Measurements from ENCODE around the gene ZC3H7B.
"Not testable (repeated sequence)": the region's sequence is repeated elsewhere in the genome, so short reads cannot be mapped to it uniquely, and the experiment has no call there.

ZC3H7B gene

DNA sequence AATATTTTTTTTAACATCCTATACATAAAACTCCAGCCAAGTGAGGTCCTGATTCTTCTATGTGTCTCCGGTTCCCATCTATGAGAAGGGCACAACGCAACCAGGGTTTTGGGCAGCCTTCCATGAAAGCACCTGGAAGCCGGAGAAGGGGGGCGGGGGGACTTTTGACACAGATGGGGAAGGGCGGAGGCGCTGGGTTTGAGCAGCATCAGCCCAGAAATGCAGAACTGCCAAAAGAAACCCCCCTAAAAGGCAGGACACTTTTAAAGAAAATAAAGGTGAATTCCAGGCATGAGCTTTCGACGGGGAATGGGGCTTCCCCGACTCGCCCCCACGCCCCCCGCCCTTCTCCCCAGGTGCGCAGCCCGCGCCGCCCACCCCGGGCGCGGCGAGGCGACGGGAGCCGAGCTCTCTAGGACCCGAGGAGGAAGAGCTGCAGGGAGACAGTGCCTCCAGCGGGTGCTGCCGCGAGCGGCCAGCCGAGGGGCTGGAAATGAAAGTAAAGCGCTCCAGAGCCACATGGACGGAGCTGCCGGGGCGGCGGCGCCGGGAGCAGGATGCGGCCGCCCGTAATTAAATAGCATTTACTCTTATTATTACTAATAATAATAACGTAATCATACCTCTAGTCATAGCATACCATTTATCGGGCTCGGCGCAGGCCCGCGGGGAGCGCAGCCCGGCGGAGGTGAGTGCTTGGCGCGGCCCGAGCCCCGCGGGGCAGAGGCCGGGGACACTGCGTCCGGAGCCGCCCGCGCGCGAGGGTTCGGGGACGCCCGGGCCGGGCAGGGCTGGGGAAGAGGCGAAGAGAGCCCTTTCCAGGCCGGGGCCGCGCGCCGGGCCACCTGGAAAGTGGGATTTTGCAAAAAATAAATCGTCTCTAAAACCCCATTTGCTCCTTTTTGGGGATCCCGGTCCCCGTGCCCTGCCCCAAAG lies at the start of gene ZC3H7B:
ZC3H7B (plus strand) TSS at position 441 of the 936 bp plus-strand sequence. CDS start 19,136 bp downstream, outside the sequence.
- peak; percentile 88 for DNase-seq (ENCODE audit: low spot score)

DNA sequence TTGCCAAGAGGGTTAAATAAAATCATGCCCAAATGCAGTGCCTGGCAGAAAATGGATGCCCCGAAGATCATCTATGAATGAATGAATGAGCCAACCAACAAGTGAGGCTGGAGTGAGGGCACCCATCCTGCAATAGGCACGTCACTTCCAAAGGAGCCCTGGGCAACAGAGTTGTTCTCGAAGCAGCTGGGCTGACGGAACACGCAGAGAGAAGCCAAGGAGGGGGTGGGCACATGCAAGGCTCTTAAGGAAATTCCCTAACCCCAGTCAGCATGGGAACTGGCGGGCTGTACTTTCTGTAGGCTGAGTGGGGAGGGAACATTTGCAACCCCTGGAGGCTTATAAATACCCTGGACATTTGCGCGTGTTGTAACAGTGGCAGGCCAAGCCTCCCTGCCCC lies 49.0 kb upstream of the ZC3H7B start:
- no peak for DNase-seq (ENCODE audit: low spot score)

GRCh38 chr22:41254230-41254629 lies 47.1 kb upstream of the ZC3H7B start:
- no peak for DNase-seq (ENCODE audit: low spot score)

DNA sequence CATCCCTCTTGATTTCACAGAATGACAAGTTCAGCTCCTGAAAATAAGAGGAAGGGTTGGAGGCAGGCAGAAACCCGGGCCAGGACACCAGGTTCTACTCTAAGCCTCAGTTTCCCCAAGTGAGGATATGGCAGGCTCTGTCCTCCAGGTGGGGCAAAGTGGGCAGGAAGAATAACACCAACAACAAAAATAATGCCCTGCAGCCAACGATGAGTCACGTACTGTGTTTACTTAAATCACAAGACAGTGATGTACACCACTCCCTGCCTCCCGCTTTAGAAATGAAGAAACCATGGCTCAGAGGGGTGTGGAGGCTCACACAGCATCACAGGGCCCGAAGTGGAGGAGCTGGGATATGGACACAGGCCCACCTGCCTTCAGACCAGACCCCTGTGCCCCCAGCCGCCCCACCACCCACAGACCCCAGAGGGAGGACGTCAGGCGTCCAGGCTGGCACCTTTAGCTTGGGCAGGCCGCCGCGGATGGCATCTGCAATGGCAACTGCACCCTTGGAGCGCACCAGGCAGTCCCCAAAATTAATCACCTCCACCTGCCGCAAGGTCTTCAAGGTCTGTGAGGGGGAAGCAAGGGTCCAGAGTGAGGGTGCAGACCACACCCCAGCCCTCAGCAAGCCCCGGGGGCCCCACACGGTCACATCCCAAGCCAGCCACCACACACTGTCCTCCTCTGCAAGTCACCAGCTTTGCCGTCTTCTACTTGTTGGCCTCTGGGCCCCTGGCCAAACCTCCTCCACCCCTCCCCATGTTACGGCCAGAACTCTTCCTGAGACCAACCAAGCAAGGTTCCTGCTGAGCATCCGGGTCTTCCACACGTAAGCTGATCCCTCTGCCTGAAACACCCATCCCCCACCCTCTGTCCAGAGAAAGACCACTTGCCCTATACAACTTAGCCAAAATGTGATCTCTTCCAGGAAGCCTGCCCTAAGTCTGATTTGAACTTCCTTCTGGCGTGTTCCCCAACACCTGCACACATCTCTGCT lies 44.8 kb upstream of the ZC3H7B start:
- DNase-seq (ENCODE audit: low spot score): no peak

DNA sequence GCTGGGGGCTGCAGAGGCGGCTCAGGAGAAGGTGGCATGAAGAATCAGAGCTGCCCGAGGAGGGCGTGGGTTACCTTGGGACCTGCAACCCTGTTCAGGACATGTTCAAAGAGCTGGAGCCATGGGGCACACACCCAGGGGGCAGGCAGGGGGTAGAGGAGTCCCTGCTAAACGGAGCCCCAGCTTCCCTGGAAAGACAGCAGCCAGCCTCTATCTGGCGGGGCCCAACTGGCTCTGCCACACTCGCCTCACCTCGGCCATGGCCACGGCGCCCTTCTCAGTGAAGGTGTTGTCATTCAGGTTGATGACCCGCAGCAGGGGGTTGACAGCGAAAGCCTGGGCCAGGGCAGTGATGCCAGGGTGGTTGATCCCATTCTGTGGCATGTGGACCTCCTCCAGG lies 43.6 kb upstream of the ZC3H7B start:
- no peak for DNase-seq (ENCODE audit: low spot score)

DNA sequence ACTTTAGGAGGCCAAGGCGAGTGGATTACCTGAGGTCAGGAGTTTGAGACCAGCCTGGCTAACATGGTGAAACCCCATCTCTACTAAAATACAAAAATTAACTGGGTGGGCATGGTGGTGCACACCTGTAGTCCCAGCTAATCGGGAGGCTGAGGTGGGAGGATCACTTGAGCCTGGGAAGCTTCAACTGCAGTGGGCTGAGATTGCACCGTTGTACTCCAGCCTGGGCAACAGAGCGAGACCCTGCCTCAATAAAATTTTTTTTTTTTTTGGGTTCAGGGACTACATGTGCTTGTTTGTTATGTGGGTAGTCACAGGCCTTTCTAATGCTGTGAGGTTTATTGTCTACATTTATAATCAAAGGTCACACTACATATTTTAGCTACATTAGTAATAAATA lies 41.6 kb upstream of the ZC3H7B start:
- not testable (repeated sequence) for DNase-seq (ENCODE audit: low spot score)

GRCh38 chr22:41260871-41261270 lies 40.5 kb upstream of the ZC3H7B start:
- no peak for DNase-seq (ENCODE audit: low spot score)

DNA sequence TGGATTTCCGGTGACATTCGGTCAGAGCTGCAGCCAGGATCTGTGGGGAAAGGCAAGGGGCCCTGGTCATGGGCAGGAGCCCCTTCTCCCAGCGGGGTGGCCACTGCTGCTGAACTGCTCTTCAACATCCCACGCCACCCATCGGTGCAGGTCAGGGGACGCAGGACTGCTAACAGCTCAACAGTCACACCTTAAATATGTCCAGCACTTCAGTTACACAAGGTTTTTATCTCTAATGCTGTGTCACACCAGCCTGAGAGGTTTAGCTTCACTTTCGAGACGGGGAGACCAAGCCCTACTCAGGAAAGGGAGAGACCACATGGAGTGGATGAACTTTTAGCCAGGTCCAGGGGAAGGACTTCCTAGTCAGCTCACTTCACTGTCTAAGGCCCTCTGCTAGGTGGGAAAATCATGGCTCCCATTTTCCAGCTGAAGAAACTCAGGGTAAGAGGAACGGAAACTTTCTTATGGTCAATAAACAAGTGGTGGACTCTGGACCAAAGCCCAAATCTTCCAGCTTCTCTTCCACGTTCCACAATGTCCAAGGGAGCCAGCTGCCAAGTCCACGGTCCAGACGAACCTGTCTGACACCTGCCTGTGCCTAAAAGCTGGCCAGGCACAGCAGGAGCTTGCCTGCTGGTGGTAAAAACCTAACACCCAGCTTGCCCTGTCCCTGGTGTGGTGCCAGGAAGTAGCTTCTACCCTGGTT lies 39.6 kb upstream of the ZC3H7B start:
- DNase-seq (ENCODE audit: low spot score): no peak

DNA sequence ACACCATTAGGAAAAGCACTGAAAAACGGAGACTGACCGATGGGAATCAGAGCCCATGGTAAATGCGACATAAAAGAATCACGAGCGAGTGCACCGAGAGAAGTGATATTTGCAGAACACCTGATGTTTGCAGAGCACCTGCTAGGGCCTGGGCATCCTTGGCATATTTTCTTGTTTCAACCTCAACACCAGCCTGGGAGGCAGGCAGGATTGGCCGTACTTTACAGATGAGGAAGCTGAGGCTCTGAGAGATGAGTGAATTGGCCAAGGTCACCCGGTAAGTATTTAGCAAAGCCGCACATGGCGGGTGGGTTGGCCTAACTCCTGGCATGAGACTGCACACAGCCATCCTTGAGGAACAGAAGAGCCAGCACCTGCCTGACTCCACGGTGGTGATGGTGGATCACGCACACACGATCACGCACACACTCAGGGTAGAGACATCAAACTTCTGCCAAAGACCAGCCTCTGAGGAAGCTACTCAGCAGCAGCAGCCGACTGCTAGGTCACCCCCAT lies 39.0 kb upstream of the ZC3H7B start:
- DNase-seq (ENCODE audit: low spot score): no peak

GRCh38 chr22:41263704-41264103 lies 37.6 kb upstream of the ZC3H7B start:
- DNase-seq (ENCODE audit: low spot score): no peak

DNA sequence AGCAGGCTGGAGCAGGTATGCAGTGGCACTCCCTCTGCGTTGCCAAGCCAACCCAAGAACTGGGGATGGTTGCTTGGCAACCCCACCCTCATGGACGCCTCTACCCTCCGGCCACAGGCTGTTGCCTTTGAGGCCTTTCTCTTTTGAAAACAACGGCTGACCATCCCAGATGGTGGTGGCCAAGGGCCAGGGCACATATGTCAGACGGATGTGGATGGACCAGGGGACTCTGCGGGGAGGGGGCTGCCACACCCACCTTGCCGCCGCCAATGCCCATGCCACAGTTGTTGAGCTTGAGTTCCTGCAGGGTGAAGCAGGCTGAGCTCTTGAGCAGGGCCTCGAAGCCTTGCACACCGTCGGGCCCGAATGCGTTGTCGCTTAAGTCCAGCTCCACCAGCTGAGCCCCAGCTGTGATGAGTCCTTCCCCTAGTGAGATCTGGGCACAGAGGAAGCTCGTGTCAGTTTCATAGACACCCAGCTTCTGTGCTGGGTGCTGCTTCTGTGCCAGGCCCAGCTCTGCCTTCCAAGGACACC lies 36.9 kb upstream of the ZC3H7B start:
- DNase-seq (ENCODE audit: low spot score): no peak

DNA sequence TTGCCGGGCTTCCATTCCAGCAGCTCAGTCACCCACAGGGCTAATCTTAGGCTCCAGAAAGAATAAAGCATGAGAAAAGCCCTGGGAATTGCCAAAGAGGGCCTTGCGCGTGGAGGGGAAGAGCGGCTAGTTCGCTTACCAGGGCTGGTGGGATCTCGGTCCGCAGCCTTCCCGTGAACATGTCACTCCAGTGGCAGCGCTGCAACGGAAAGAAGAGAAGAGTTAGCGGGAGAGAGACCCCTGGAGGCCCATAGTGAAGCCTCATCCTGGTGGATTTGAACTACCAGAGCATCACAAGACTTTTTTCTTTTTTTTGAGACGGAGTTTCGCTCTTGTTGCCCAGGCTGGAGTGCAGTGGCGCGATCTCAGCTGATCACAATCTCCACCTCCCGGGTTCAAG lies 33.4 kb upstream of the ZC3H7B start:
- DNase-seq (ENCODE audit: low spot score): no peak

GRCh38 chr22:41271787-41272186 lies 29.5 kb upstream of the ZC3H7B start:
- DNase-seq (ENCODE audit: low spot score): no peak

- no peak for DNase-seq (ENCODE audit: low spot score)
These were observed 28.2 kb upstream of the ZC3H7B start for GRCh38 chr22:41273128-41273527.

DNA sequence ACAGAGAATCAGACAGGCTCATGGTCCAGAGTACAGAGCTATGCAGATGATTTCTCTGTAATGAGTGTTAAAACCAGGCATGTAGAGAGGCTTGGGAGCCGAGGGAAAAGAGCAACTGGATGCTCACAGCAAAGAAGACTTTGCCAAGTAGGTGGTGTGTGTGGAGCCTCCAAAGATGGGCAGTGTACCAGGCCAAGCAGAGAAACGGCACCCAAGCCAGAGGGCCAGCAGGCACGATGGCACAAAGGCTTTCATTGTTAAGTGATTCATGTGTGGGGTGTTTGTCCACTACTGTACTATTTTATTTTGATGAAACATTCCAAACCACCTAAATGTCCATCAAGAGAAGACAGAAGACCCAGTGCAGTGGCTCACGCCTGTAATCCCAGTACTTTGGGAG lies 26.5 kb upstream of the ZC3H7B start:
- no peak for DNase-seq (ENCODE audit: low spot score)

DNA sequence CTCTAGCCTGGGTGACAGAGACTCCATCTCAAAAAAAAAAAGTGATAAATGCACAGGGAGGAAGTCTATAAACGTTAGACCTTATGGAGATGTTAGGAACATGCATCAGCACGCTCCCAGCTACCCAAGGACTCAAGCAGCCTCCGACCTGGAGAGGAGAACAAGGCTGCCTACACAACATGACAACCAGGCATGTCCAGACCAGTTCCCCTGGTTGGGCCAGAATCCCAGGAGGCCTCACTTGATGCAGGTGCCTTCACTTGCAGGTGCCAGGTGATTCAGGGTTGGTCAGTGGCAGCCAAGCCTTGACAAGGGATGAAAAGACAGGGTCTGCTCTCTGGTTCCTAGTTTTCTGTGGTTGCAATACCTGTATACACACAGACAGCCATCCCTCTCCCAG lies 21.3 kb upstream of the ZC3H7B start:
- DNase-seq (ENCODE audit: low spot score): no peak

GRCh38 chr22:41280854-41281253 lies 20.5 kb upstream of the ZC3H7B start:
- DNase-seq (ENCODE audit: low spot score): no peak

GRCh38 chr22:41284465-41284864 lies 16.9 kb upstream of the ZC3H7B start:
- no peak for DNase-seq (ENCODE audit: low spot score)

- DNase-seq (ENCODE audit: low spot score): peak; percentile 91
These were observed 15.9 kb upstream of the ZC3H7B start for GRCh38 chr22:41285441-41285819.

- DNase-seq (ENCODE audit: low spot score): peak; percentile 99
These were observed 15.3 kb upstream of the ZC3H7B start, which contains the start of gene RANGAP1 for GRCh38 chr22:41285820-41286638. Gene RANGAP1 (minus strand): TSS chr22:41286187. CDS start chr22:41281044, 5,143 bp downstream.

Data from activated CD4-positive, alpha-beta T cell treated with anti-CD3 and anti-CD28 coated beads, Interleukin-2, Interleukin-4, amounts not matched to agents 100 ng/mL and 50 ng/mL, durations not matched to agents 16 hours and 8 hours (primary cell).